ENCODE results near the gene KCTD19.

The KCTD19 gene

GRCh38 chr16:67257486-67258160 lies 68.9 kb downstream of the KCTD19 start:
- TF ChIP-seq RAD21 (IDR thresholded peaks at IDR 0.05; ENCODE audit: low read depth): no peak
- TF ChIP-seq, protein P1, sequence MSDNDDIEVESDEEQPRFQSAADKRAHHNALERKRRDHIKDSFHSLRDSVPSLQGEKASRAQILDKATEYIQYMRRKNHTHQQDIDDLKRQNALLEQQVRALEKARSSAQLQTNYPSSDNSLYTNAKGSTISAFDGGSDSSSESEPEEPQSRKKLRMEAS (IDR thresholded peaks at IDR 0.05): no peak
- TF ChIP-seq FOXM1 (IDR thresholded peaks at IDR 0.05; ENCODE audit: borderline replicate concordance, low read depth): no peak

DNA sequence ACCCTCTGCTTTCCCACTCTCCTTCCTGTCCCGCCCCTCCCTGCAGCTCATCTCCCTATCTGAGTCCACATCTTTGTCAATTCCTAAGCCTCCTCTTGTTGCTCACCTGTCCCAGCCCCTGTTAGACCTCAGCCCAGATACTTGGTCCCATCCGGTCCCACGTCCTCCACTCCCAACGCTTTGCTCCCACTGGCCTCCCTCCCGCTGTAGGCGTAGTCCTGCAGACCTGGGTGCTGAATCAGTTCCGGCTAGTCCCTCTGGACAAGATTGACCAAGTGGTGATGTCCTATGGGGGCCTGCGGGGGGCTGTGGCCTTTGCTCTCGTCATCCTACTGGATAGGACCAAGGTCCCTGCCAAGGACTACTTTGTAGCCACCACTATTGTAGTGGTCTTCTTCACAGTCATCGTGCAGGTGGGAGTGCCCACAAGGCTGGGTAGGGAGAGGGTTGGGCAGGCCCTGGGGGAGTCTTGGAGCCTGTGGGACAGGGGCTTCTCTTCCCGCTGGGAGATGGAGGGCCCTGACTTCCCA lies 69.8 kb downstream of the KCTD19 start:
- no peak for TF ChIP-seq FOXM1 (IDR thresholded peaks at IDR 0.05; ENCODE audit: borderline replicate concordance, low read depth)
- no peak for TF ChIP-seq TEAD4 (IDR thresholded peaks at IDR 0.05)
- no peak for TF ChIP-seq EGR1 (IDR thresholded peaks at IDR 0.05)
- no peak for TF ChIP-seq USF1 (IDR thresholded peaks at IDR 0.05)
- TF ChIP-seq TCF12 (IDR thresholded peaks at IDR 0.05; ENCODE audit: low read depth): no peak
- TF ChIP-seq TAF1 (IDR thresholded peaks at IDR 0.05; ENCODE audit: low read depth): no peak
- no peak for TF ChIP-seq ZBTB7A (IDR thresholded peaks at IDR 0.05; ENCODE audit: low read depth)
- TF ChIP-seq, protein P1 (IDR thresholded peaks at IDR 0.05): no peak
- TF ChIP-seq CEBPB (IDR thresholded peaks at IDR 0.05): no peak
- TF ChIP-seq, protein P2, sequence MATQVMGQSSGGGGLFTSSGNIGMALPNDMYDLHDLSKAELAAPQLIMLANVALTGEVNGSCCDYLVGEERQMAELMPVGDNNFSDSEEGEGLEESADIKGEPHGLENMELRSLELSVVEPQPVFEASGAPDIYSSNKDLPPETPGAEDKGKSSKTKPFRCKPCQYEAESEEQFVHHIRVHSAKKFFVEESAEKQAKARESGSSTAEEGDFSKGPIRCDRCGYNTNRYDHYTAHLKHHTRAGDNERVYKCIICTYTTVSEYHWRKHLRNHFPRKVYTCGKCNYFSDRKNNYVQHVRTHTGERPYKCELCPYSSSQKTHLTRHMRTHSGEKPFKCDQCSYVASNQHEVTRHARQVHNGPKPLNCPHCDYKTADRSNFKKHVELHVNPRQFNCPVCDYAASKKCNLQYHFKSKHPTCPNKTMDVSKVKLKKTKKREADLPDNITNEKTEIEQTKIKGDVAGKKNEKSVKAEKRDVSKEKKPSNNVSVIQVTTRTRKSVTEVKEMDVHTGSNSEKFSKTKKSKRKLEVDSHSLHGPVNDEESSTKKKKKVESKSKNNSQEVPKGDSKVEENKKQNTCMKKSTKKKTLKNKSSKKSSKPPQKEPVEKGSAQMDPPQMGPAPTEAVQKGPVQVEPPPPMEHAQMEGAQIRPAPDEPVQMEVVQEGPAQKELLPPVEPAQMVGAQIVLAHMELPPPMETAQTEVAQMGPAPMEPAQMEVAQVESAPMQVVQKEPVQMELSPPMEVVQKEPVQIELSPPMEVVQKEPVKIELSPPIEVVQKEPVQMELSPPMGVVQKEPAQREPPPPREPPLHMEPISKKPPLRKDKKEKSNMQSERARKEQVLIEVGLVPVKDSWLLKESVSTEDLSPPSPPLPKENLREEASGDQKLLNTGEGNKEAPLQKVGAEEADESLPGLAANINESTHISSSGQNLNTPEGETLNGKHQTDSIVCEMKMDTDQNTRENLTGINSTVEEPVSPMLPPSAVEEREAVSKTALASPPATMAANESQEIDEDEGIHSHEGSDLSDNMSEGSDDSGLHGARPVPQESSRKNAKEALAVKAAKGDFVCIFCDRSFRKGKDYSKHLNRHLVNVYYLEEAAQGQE (IDR thresholded peaks at IDR 0.05; ENCODE audit: low read depth): no peak
- no peak for TF ChIP-seq EP300 (IDR thresholded peaks at IDR 0.05; ENCODE audit: borderline replicate concordance)
- no peak for TF ChIP-seq NFIC (IDR thresholded peaks at IDR 0.05)
- TF ChIP-seq YY1 (IDR thresholded peaks at IDR 0.05; ENCODE audit: low read depth): no peak
- no peak for TF ChIP-seq RAD21 (IDR thresholded peaks at IDR 0.05; ENCODE audit: low read depth)
- no peak for TF ChIP-seq CREB1 (IDR thresholded peaks at IDR 0.05; ENCODE audit: low read depth)

DNA sequence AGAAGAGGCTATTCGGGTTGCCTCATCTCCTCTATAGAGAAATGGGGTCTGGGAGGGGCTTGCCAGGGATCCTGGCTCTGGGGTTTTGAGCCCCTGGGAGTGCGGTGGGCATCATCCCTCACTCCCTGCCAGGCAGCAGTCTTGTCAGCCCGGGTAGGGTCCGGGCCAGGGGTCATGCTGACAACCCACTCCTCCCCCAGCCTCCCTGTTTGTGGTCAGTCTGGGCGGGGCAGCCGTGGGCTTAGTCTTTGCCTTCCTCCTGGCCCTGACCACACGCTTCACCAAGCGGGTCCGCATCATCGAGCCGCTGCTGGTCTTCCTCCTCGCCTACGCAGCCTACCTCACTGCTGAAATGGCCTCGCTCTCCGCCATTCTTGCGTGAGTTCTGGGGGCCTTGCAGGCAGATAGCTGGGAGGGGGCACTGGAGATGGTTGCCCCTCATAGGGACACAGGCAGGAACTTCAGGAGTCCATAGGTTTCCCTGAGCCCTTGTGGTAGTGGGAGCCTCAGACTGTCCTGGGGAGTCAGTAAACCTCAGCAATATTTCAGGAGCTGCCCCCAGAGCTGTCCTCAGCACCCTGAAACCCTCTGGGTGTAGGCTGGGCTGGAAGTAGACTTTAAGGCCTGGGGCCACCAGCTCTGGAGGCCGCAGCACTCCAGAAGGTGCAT lies 70.9 kb downstream of the KCTD19 start:
- TF ChIP-seq USF1 (IDR thresholded peaks at IDR 0.05) (no peak), TCF12 (IDR thresholded peaks at IDR 0.05; ENCODE audit: low read depth) (no peak), ZBTB7A (IDR thresholded peaks at IDR 0.05; ENCODE audit: low read depth) (no peak), CEBPB (IDR thresholded peaks at IDR 0.05) (no peak), NFIC (IDR thresholded peaks at IDR 0.05) (no peak)

- TF ChIP-seq CREB1 (IDR thresholded peaks at IDR 0.05; ENCODE audit: low read depth) (no peak), FOXM1 (IDR thresholded peaks at IDR 0.05; ENCODE audit: borderline replicate concordance, low read depth) (no peak), TAF1 (IDR thresholded peaks at IDR 0.05; ENCODE audit: low read depth) (no peak), NFIC (IDR thresholded peaks at IDR 0.05) (no peak), USF1 (IDR thresholded peaks at IDR 0.05) (no peak), CEBPB (IDR thresholded peaks at IDR 0.05) (no peak), RAD21 (IDR thresholded peaks at IDR 0.05; ENCODE audit: low read depth) (no peak), TCF12 (IDR thresholded peaks at IDR 0.05; ENCODE audit: low read depth) (no peak), EGR1 (IDR thresholded peaks at IDR 0.05) (no peak), YY1 (IDR thresholded peaks at IDR 0.05; ENCODE audit: low read depth) (no peak), TEAD4 (IDR thresholded peaks at IDR 0.05) (no peak), ZBTB7A (IDR thresholded peaks at IDR 0.05; ENCODE audit: low read depth) (no peak), EP300 (IDR thresholded peaks at IDR 0.05; ENCODE audit: borderline replicate concordance) (no peak)
- TF ChIP-seq, protein P2 (IDR thresholded peaks at IDR 0.05; ENCODE audit: low read depth): no peak
- TF ChIP-seq, protein P1 (IDR thresholded peaks at IDR 0.05): no peak
Measured at GRCh38 chr16:67254801-67255552, 71.6 kb downstream of the KCTD19 start.

Data from Ishikawa (cell line).